H9 (cell line): Measurements from ENCODE around the gene MED31. TPM values are rescaled to one million over a fixed set of nuclear protein-coding genes. Genes with fewer than 3 reads are reported as not detected.

ENCODE experiments used
- DNase-seq: peaks from one replicate; pipeline ENCODE4 v3.0.0-alpha.2; 2017
- H2AFZ ChIP-seq: one replicate; pipeline ENCODE4 v1.6.1; 2013; ENCODE audit warnings: mild to moderate bottlenecking, low read length, control low read depth, moderate library complexity
- H2AK5ac ChIP-seq: 2 replicates; pipeline ENCODE4 v1.6.1; 2013; ENCODE audit warnings: low read length, control low read depth, mixed read lengths; ENCODE audit not compliant: insufficient read length
- H2BK120ac ChIP-seq: one replicate; pipeline ENCODE4 v1.6.1; 2013; ENCODE audit warnings: low read depth, mild to moderate bottlenecking, low read length, control low read depth, inconsistent platforms; ENCODE audit not compliant: poor library complexity, severe bottlenecking
- H2BK12ac ChIP-seq: 2 replicates; pipeline ENCODE4 v1.6.1; 2013; ENCODE audit warnings: low read length, control low read depth, mixed read lengths, low read depth; ENCODE audit not compliant: insufficient read length
- H2BK15ac ChIP-seq: 2 replicates; pipeline ENCODE4 v1.6.1; 2013; ENCODE audit warnings: low read depth, low read length, control low read depth
- H2BK20ac ChIP-seq: one replicate; pipeline ENCODE4 v1.6.1; 2013; ENCODE audit warnings: low read depth, mild to moderate bottlenecking, low read length, control low read depth, inconsistent platforms; ENCODE audit not compliant: poor library complexity, severe bottlenecking
- H2BK5ac ChIP-seq: 2 replicates; pipeline ENCODE4 v1.6.1; 2013; ENCODE audit warnings: low read length, control low read depth, mixed read lengths; ENCODE audit not compliant: insufficient read length
- H3K14ac ChIP-seq: 2 replicates; pipeline ENCODE4 v1.6.1; 2013; ENCODE audit warnings: low read length, control low read depth; ENCODE audit not compliant: insufficient read depth
- H3K18ac ChIP-seq: 2 replicates; pipeline ENCODE4 v1.6.1; 2013; ENCODE audit warnings: low read depth, mild to moderate bottlenecking, mixed read lengths, low read length, control low read depth; ENCODE audit not compliant: insufficient read length
- H3K23ac ChIP-seq: 2 replicates; pipeline ENCODE4 v1.6.1; 2013; ENCODE audit warnings: low read length, control low read depth, mixed read lengths, low read depth; ENCODE audit not compliant: insufficient read length
- H3K23me2 ChIP-seq: 2 replicates; pipeline ENCODE4 v1.6.1; 2013; ENCODE audit warnings: low read depth, mild to moderate bottlenecking, mixed read lengths, low read length, control low read depth; ENCODE audit not compliant: insufficient read length, poor library complexity, severe bottlenecking
- H3K27ac ChIP-seq: 2 replicates; pipeline ENCODE4 v1.5.1; 2013; ENCODE audit warnings: low read length, control low read depth, mixed read lengths, low read depth; ENCODE audit not compliant: insufficient read length
- H3K27me3 ChIP-seq: 2 replicates; pipeline ENCODE4 v1.6.1; 2013; ENCODE audit warnings: low read length, control low read depth, inconsistent platforms; ENCODE audit not compliant: insufficient read depth
- H3K4ac ChIP-seq: 2 replicates; pipeline ENCODE4 v1.6.1; 2013; ENCODE audit warnings: low read depth, mild to moderate bottlenecking, control low read depth, inconsistent platforms, low read length, moderate library complexity
- H3K4me1 ChIP-seq: 2 replicates; pipeline ENCODE4 v1.6.1; 2013; ENCODE audit warnings: low read length, control low read depth, inconsistent platforms; ENCODE audit not compliant: insufficient read depth
- H3K4me2 ChIP-seq: 2 replicates; pipeline ENCODE4 v1.6.1; 2013; ENCODE audit warnings: low read length, control low read depth, mixed read lengths; ENCODE audit not compliant: insufficient read length, insufficient read depth
- H3K56ac ChIP-seq: 2 replicates; pipeline ENCODE4 v1.6.1; 2013; ENCODE audit warnings: low read depth, mild to moderate bottlenecking, mixed read lengths, low read length, control low read depth; ENCODE audit not compliant: insufficient read length
- H3K79me1 ChIP-seq: 2 replicates; pipeline ENCODE4 v1.6.1; 2013; ENCODE audit warnings: low read depth, mild to moderate bottlenecking, moderate library complexity, low read length, control low read depth, inconsistent platforms; ENCODE audit not compliant: insufficient read depth, poor library complexity, severe bottlenecking
- H3K79me2 ChIP-seq: 2 replicates; pipeline ENCODE4 v1.6.1; 2013; ENCODE audit warnings: low read length, control low read depth, inconsistent platforms; ENCODE audit not compliant: insufficient read depth
- H3K9ac ChIP-seq: 2 replicates; pipeline ENCODE4 v1.6.1; 2013; ENCODE audit warnings: low read length, control low read depth, mixed read lengths; ENCODE audit not compliant: insufficient read length; ENCODE audit errors: extremely low read depth
- H3K9me3 ChIP-seq: one replicate; pipeline ENCODE4 v1.6.1; 2013; ENCODE audit warnings: low read depth, low read length, inconsistent platforms; ENCODE audit not compliant: control insufficient read depth
- H3T11ph ChIP-seq: one replicate; pipeline ENCODE4 v1.6.1; 2013; ENCODE audit warnings: mild to moderate bottlenecking, low read length, control low read depth, inconsistent platforms
- H4K20me1 ChIP-seq: one replicate; pipeline ENCODE4 v1.6.1; 2013; ENCODE audit not compliant: control insufficient read depth, insufficient read length, insufficient read depth
- H4K5ac ChIP-seq: 2 replicates; pipeline ENCODE4 v1.6.1; 2013; ENCODE audit warnings: low read depth, mild to moderate bottlenecking, mixed read lengths, low read length, control low read depth; ENCODE audit not compliant: insufficient read length
- H4K8ac ChIP-seq: replicated peaks from 2 replicates; pipeline ENCODE4 v1.6.1; 2013; ENCODE audit warnings: low read length, control low read depth, mixed read lengths, low read depth; ENCODE audit not compliant: insufficient read length
- H4K91ac ChIP-seq: 2 replicates; pipeline ENCODE4 v1.6.1; 2013; ENCODE audit warnings: low read depth, mild to moderate bottlenecking, moderate library complexity, mixed read lengths, low read length, control low read depth; ENCODE audit not compliant: insufficient read length
- H3K27ac Mint-ChIP-seq, 3 experiments: 2 replicates in 2 of 3; 3 replicates in 1 of 3; pipeline ENCODE4 v1.8.0; 2020 to 2021; ENCODE audit warnings: mixed read lengths in 3 of 3, mild to moderate bottlenecking in 1 of 3, moderate library complexity in 1 of 3
- H3K27me3 Mint-ChIP-seq: 2 replicates; pipeline ENCODE4 v1.8.0; 2021; ENCODE audit warnings: low read depth, mild to moderate bottlenecking, moderate library complexity, mixed read lengths
- H3K36me3 Mint-ChIP-seq, 3 experiments: 2 replicates in 2 of 3; 3 replicates in 1 of 3; pipeline ENCODE4 v1.8.0; 2020 to 2021; ENCODE audit warnings: low read depth in 3 of 3, mixed read lengths in 3 of 3; ENCODE audit not compliant: insufficient read depth in 1 of 3
- H3K4me1 Mint-ChIP-seq, 2 experiments: 2 replicates each; pipeline ENCODE4 v1.8.0; 2020; ENCODE audit warnings: mixed read lengths in 2 of 2
- H3K4me3 Mint-ChIP-seq, 2 experiments: 2 replicates in 1 of 2; 3 replicates in 1 of 2; pipeline ENCODE4 v1.8.0; 2020 to 2021; ENCODE audit warnings: mild to moderate bottlenecking in 2 of 2, mixed read lengths in 2 of 2, moderate library complexity in 1 of 2
- H3K9me3 Mint-ChIP-seq, 2 experiments: 2 replicates in 1 of 2; 3 replicates in 1 of 2; pipeline ENCODE4 v1.8.0; 2020; ENCODE audit warnings: mild to moderate bottlenecking in 2 of 2, mixed read lengths in 2 of 2, moderate library complexity in 1 of 2
- WGBS: extraction: QIAGEN DNeasy Blood & Tissue Kit; methylation state at CpG from one replicate; pipeline ENCODE4 v1.1.7; 2013; ENCODE audit warnings: missing lambda C conversion rate, low lambda C conversion rate, mixed read lengths; ENCODE audit not compliant: insufficient read length; ENCODE audit errors: extremely low coverage; 5-methylcytosine and 5-hydroxymethylcytosine counted together
- total RNA-seq: library from RNA; stranded (reverse); gene quantifications from 2 replicates; pipeline ENCODE4 v1.2.1, GENCODE V29; 2021
- TF ChIP-seq, protein P1 (sequence below): fragments of 200-600 bp; sonication (generic); conservative IDR thresholded peaks from 3 replicates; pipeline ENCODE4 v1.8.0; 2021; ENCODE audit warnings: antibody characterized with exemption, mild to moderate bottlenecking

MED31 gene
- total RNA-seq, 1 experiment from 2014 or later = 11.8 TPM

GRCh38 chr17:6651919-6652452, 581 bp upstream of the MED31 start:
- Histone ChIP-seq H3K27ac (no peak overlapping the region), H2BK5ac (no peak overlapping the region), H3K9me3 (no peaks in the 10 kb centered on the region), H3K4me2 (peak overlapping the region; percentile 96), H3K4me1 (peaks cover 4% of the 10 kb centered on the region), H3K18ac (peak overlapping the region; percentile 50), H2AFZ (no peak overlapping the region), H4K5ac (no peak overlapping the region), H3K14ac (peak overlapping the region; percentile 1; the same call in 1 of the 2 replicates), H3T11ph (no peak overlapping the region), H3K27me3 (peaks cover 16% of the 10 kb centered on the region; the same call in 1 of the 2 replicates), H2AK5ac (no peak overlapping the region), H2BK120ac (no peak overlapping the region), H4K91ac (no peak overlapping the region), H3K23me2 (peaks cover 14% of the 10 kb centered on the region), H2BK15ac (no peak overlapping the region), H3K56ac (no peak overlapping the region), H4K20me1 (no peaks in the 10 kb centered on the region), H3K23ac (no peak overlapping the region), H3K79me2 (no peaks in the 10 kb centered on the region; the same call in 1 of the 2 replicates), H3K4ac (no peak overlapping the region), H3K79me1 (peaks cover 3% of the 10 kb centered on the region), H4K8ac (no peak overlapping the region), H3K9ac (no peak overlapping the region), H2BK12ac (no peak overlapping the region), H2BK20ac (no peak overlapping the region)
- H3K36me3 Mint-ChIP-seq = peaks cover 2 to 26% (median 23%) of the 10 kb centered on the region in 3 experiments; a peak in 6 of 7 replicates
- no CpG with 5 or more reads among the region's 47 CpGs for WGBS
- H3K27ac Mint-ChIP-seq = no peak overlapping the region
- H3K4me3 Mint-ChIP-seq = peak overlapping the region; percentile 39 to 71
- H3K9me3 Mint-ChIP-seq = no peaks in the 10 kb centered on the region
- TF ChIP-seq, protein P1, sequence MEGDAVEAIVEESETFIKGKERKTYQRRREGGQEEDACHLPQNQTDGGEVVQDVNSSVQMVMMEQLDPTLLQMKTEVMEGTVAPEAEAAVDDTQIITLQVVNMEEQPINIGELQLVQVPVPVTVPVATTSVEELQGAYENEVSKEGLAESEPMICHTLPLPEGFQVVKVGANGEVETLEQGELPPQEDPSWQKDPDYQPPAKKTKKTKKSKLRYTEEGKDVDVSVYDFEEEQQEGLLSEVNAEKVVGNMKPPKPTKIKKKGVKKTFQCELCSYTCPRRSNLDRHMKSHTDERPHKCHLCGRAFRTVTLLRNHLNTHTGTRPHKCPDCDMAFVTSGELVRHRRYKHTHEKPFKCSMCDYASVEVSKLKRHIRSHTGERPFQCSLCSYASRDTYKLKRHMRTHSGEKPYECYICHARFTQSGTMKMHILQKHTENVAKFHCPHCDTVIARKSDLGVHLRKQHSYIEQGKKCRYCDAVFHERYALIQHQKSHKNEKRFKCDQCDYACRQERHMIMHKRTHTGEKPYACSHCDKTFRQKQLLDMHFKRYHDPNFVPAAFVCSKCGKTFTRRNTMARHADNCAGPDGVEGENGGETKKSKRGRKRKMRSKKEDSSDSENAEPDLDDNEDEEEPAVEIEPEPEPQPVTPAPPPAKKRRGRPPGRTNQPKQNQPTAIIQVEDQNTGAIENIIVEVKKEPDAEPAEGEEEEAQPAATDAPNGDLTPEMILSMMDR = no peak
- H3K4me1 Mint-ChIP-seq = peaks cover 33 to 43% of the 10 kb centered on the region in 2 experiments
- peak; percentile 62 for DNase-seq
- peaks cover 47% of the 10 kb centered on the region for H3K27me3 Mint-ChIP-seq
